SK-N-SH (cell line): ENCODE data around the gene NPDC1. TPM values are rescaled to one million over a fixed set of nuclear protein-coding genes. Genes with fewer than 3 reads are reported as not detected.

Source experiments
- CTCF ChIA-PET: fragments of 300-600, 350-600 bp; formaldehyde crosslinking; extraction: SDS; loops from one replicate; lab custom pipeline; 2021; lab: Yijun Ruan, JAX
- POLR2A ChIA-PET: fragments of 350-600 bp; sonication (Branson Sonifier 250); formaldehyde crosslinking; extraction: SDS; loops from one replicate; lab custom pipeline; 2020; ENCODE audit warnings: antibody characterized with exemption, inconsistent platforms; lab: Yijun Ruan, JAX
- DNase-seq: peaks from one replicate; pipeline ENCODE4 v3.0.0; 2012
- H2AFZ ChIP-seq: fragments of 200-600 bp; sonication (generic); 2 replicates; pipeline ENCODE4 v1.8.1; 2016; ENCODE audit warnings: antibody characterized with exemption, mild to moderate bottlenecking, low read depth
- H3F3A ChIP-seq: fragments of 200-600 bp; sonication (generic); replicated peaks from 2 replicates; pipeline ENCODE3; 2016; ENCODE audit warnings: antibody characterized with exemption, mild to moderate bottlenecking; ENCODE audit not compliant: insufficient read depth
- H3K27ac ChIP-seq, 2 experiments: fragments of 200-500 bp in 1 of 2; fragments of 200-600 bp in 1 of 2; sonication (Bioruptor generic) in 1 of 2; sonication (generic), shearing (Covaris generic) in 1 of 2; 2 replicates each; pipeline versions ENCODE4 v1.5.1 to v1.6.1; 2014 to 2016; ENCODE audit warnings: low read depth in 2 of 2, inconsistent platforms in 1 of 2, low read length in 1 of 2, mild to moderate bottlenecking in 1 of 2, mixed read lengths in 1 of 2
- H3K27me3 ChIP-seq: fragments of 200-600 bp; sonication (generic), shearing (Covaris generic); 2 replicates; pipeline ENCODE4 v1.6.1; 2016; ENCODE audit warnings: mixed run types; ENCODE audit not compliant: insufficient read depth
- H3K36me3 ChIP-seq, 2 experiments: fragments of 200-500 bp in 1 of 2; fragments of 200-600 bp in 1 of 2; sonication (Bioruptor generic) in 1 of 2; sonication (generic) in 1 of 2; replicated peaks in 1 of 2; 2 replicates each; pipeline versions ENCODE3 to v1.5.1; 2014 to 2016; ENCODE audit warnings: low read length in 1 of 2, mild to moderate bottlenecking in 1 of 2; ENCODE audit not compliant: insufficient read depth in 2 of 2, control insufficient read depth in 1 of 2
- H3K4me1 ChIP-seq, 2 experiments: fragments of 200-500 bp in 1 of 2; fragments of 200-600 bp in 1 of 2; sonication (Bioruptor generic) in 1 of 2; sonication (generic), shearing (Covaris generic) in 1 of 2; 2 replicates each; pipeline versions ENCODE4 v1.5.1 to v1.6.1; 2014 to 2016; ENCODE audit warnings: low read depth in 1 of 2, low read length in 1 of 2, mixed run types in 1 of 2; ENCODE audit not compliant: insufficient read depth in 2 of 2, control insufficient read depth in 1 of 2
- H3K4me2 ChIP-seq: fragments of 200-600 bp; sonication (generic), shearing (Covaris generic); 2 replicates; pipeline ENCODE4 v1.6.1; 2017; ENCODE audit warnings: mixed run types
- H3K4me3 ChIP-seq, 2 experiments: fragments of 200-500 bp in 1 of 2; fragments of 200-600 bp in 1 of 2; sonication (Bioruptor generic) in 1 of 2; sonication (generic), shearing (Covaris generic) in 1 of 2; 2 replicates each; pipeline versions ENCODE4 v1.5.1 to v1.8.1; 2014 to 2016; ENCODE audit warnings: low read depth in 2 of 2, inconsistent platforms in 1 of 2, low read length in 1 of 2, mild to moderate bottlenecking in 1 of 2, mixed read lengths in 1 of 2, moderate library complexity in 1 of 2
- H3K79me2 ChIP-seq: fragments of 200-600 bp; sonication (generic); 2 replicates; pipeline ENCODE4 v1.8.1; 2017; ENCODE audit warnings: mild to moderate bottlenecking; ENCODE audit not compliant: insufficient read depth
- H3K9ac ChIP-seq: fragments of 200-600 bp; sonication (generic); 2 replicates; pipeline ENCODE4 v1.6.1; 2017; ENCODE audit warnings: mixed run types
- H3K9me2 ChIP-seq: fragments of 200-600 bp; sonication (generic); 2 replicates; pipeline ENCODE4 v1.6.1; 2017; ENCODE audit warnings: mixed run types
- H3K9me3 ChIP-seq: fragments of 200-600 bp; sonication (generic); 2 replicates; pipeline ENCODE4 v1.6.1; 2017; ENCODE audit warnings: mixed run types, mild to moderate bottlenecking, moderate library complexity
- H4K20me1 ChIP-seq: fragments of 200-600 bp; sonication (generic); 2 replicates; pipeline ENCODE4 v1.6.1; 2017; ENCODE audit warnings: mild to moderate bottlenecking, mixed run types; ENCODE audit not compliant: insufficient read depth
- CTCF ChIP-seq: fragments of 200-600 bp; sonication (generic); IDR thresholded peaks from 2 replicates; pipeline ENCODE4 v1.6.1; 2017; ENCODE audit warnings: antibody characterized with exemption, mild to moderate bottlenecking, moderate library complexity
- ELF1 ChIP-seq: IDR thresholded peaks from 2 replicates; pipeline ENCODE4 v1.4.0; 2012
- FOSL2 ChIP-seq: IDR thresholded peaks from 2 replicates; pipeline ENCODE4 v1.4.0; 2012; ENCODE audit warnings: low read depth, mild to moderate bottlenecking, moderate library complexity, borderline replicate concordance
- FOXM1 ChIP-seq: IDR thresholded peaks from 2 replicates; pipeline ENCODE4 v1.4.0; 2012; ENCODE audit warnings: low read depth, mild to moderate bottlenecking
- GABPA ChIP-seq: IDR thresholded peaks from 2 replicates; pipeline ENCODE4 v1.4.0; 2012; ENCODE audit warnings: low read depth, mild to moderate bottlenecking
- GATA2 ChIP-seq: sonication (generic); formaldehyde crosslinking; IDR thresholded peaks from 2 replicates; pipeline ENCODE4 v1.5.0; 2020; ENCODE audit warnings: mild to moderate bottlenecking, missing genetic modification reagents
- IRF3 ChIP-seq: fragments of 150-350 bp; IDR thresholded peaks from 2 replicates; pipeline ENCODE4 v1.6.1; 2016; ENCODE audit warnings: mild to moderate bottlenecking, low read depth, low read length
- JUND ChIP-seq: IDR thresholded peaks from 2 replicates; pipeline ENCODE4 v1.4.0; 2012
- MXI1 ChIP-seq: IDR thresholded peaks from 2 replicates; pipeline ENCODE4 v1.6.1; 2012; ENCODE audit warnings: mild to moderate bottlenecking, low read depth, low read length, improper control_type of control experiment
- PBX3 ChIP-seq: IDR thresholded peaks from 2 replicates; pipeline ENCODE4; 2012
- POLR2AphosphoS5 ChIP-seq: IDR thresholded peaks from 2 replicates; pipeline ENCODE4 v1.6.1; 2012; ENCODE audit warnings: low read depth, low read length
- RAD21 ChIP-seq: IDR thresholded peaks from 2 replicates; pipeline ENCODE4 v1.6.1; 2012; ENCODE audit warnings: mild to moderate bottlenecking, low read length
- RCOR1 ChIP-seq: fragments of 150-350 bp; IDR thresholded peaks from 2 replicates; pipeline ENCODE4 v1.6.1; 2017; ENCODE audit warnings: antibody characterized with exemption, low read length
- REST ChIP-seq: IDR thresholded peaks from 2 replicates; pipeline ENCODE4 v1.6.1; 2012; ENCODE audit warnings: mild to moderate bottlenecking, low read depth, low read length, moderate library complexity
- SMC3 ChIP-seq: IDR thresholded peaks from 2 replicates; pipeline ENCODE4 v1.6.1; 2012; ENCODE audit warnings: low read depth, low read length, improper control_type of control experiment
- USF2 ChIP-seq: fragments of 150-350 bp; IDR thresholded peaks from 2 replicates; pipeline ENCODE4 v1.6.1; 2017; ENCODE audit warnings: antibody characterized with exemption, low read length, low read depth, borderline replicate concordance
- YY1 ChIP-seq: IDR thresholded peaks from 2 replicates; pipeline ENCODE4 v1.4.0; 2012; ENCODE audit warnings: low read depth, mild to moderate bottlenecking
- WGBS: methylation state at CpG from one replicate; pipeline ENCODE4 v1.1.6; 2017; ENCODE audit warnings: low lambda C conversion rate; 5-methylcytosine and 5-hydroxymethylcytosine counted together
- polyA plus RNA-seq, 3 experiments: library from polyadenylated mRNA; depleted of rRNA; stranded (reverse); fragments of >200 nt; gene quantifications; 2 replicates each; pipeline ENCODE4 v1.2.3, GENCODE V29; 2012

The NPDC1 gene
- polyA plus RNA-seq, 1 of the 3 experiments (the other 2 are of a cell fraction) = 48.1 TPM

GRCh38 chr9:137085920-137086530 lies 40.0 kb upstream of the NPDC1 start:
- DNase-seq = peak; percentile 69
- POLR2A ChIA-PET = interaction anchor here (1.0 to 2.1 kb wide), 7 partner anchors 9 to 154 kb away, joined by 3 to 21 read pairs (median 6); partner anchors contain the start of genes GRIN1, NPDC1, SAPCD2 and TUBB4B
- no peaks in the 10 kb centered on the region for H4K20me1 ChIP-seq
- H3K36me3 ChIP-seq = peaks cover 6 to 13% of the 10 kb centered on the region in 2 experiments
- peak overlapping the region; percentile 50; the same call in 1 of the 2 replicates for H2AFZ ChIP-seq
- peaks cover 18% of the 10 kb centered on the region for H3F3A ChIP-seq
- 35% methylated on average over 10 of the region's 58 CpGs for WGBS
- peak overlapping the region; percentile 99 for H3K4me2 ChIP-seq
- peaks cover 13 to 21% of the 10 kb centered on the region in 2 experiments for H3K4me1 ChIP-seq
- no peaks in the 10 kb centered on the region for H3K27me3 ChIP-seq
- no peaks in the 10 kb centered on the region for H3K9me2 ChIP-seq
- peak overlapping the region; percentile 74 for H3K9ac ChIP-seq
- peaks cover 14% of the 10 kb centered on the region; the same call in 1 of the 2 replicates for H3K79me2 ChIP-seq
- peak overlapping the region; percentile 57 to 76 for H3K27ac ChIP-seq
- CTCF ChIA-PET = interaction anchor here (0.6 to 2.1 kb wide), 10 partner anchors 16 to 243 kb away, joined by 3 to 17 read pairs (median 4); partner anchors contain the start of genes AJM1, NPDC1, RNF224 and SAPCD2
- no peaks in the 10 kb centered on the region for H3K9me3 ChIP-seq
- TF ChIP-seq PBX3 (no peak), FOSL2 (no peak), ELF1 (no peak), YY1 (no peak), RCOR1 (no peak), GATA2 (CRISPR knock-in tag) (no peak), FOXM1 (no peak), IRF3 (no peak), USF2 (no peak)
- H3K4me3 ChIP-seq = peak overlapping the region; percentile 80 to 93

- H2AFZ ChIP-seq = no peak overlapping the region
- no peak overlapping the region for H3K9ac ChIP-seq
- H3K9me2 ChIP-seq = no peaks in the 10 kb centered on the region
- H3K36me3 ChIP-seq = peaks cover 3 to 16% of the 10 kb centered on the region in 2 experiments
- H3K4me1 ChIP-seq = peaks cover 13 to 21% of the 10 kb centered on the region in 2 experiments
- CTCF ChIA-PET = interaction anchor here (2.4 kb wide), 1 partner anchor 50 kb away, joined by 11 read pairs; no protein-coding TSS in a partner anchor
- no peak overlapping the region for H3K4me3 ChIP-seq
- peaks cover 14% of the 10 kb centered on the region; the same call in 1 of the 2 replicates for H3K79me2 ChIP-seq
- 100% methylated on average over 5 of the region's 9 CpGs for WGBS
- no peaks in the 10 kb centered on the region for H4K20me1 ChIP-seq
- no peaks in the 10 kb centered on the region for H3K27me3 ChIP-seq
- H3K27ac ChIP-seq = peak overlapping the region in 1 of 2 experiments; percentile 85; a peak in 2 of 4 replicates
- no peaks in the 10 kb centered on the region for H3K9me3 ChIP-seq
- POLR2A ChIA-PET = no interaction called here
- H3F3A ChIP-seq = peaks cover 18% of the 10 kb centered on the region
- no peak for DNase-seq
- H3K4me2 ChIP-seq = no peak overlapping the region
- no peak for TF ChIP-seq CTCF
- no peak for TF ChIP-seq JUND
- no peak for TF ChIP-seq YY1
- no peak for TF ChIP-seq GABPA
- TF ChIP-seq SMC3 = no peak
- no peak for TF ChIP-seq MXI1
- no peak for TF ChIP-seq RAD21
- no peak for TF ChIP-seq POLR2AphosphoS5
- TF ChIP-seq REST = no peak
- no peak for TF ChIP-seq PBX3
These were observed 38.5 kb upstream of the NPDC1 start for GRCh38 chr9:137084526-137084925.
